GM19099 (cell line): ENCODE data around the gene NKRF.
A peak's percentile ranks its signal among the peaks of the same experiment; 100 is the strongest.

ENCODE experiments used
- POLR2A ChIP-seq: IDR thresholded peaks from 3 replicates; pipeline ENCODE4 v1.6.1; 2011; ENCODE audit warnings: low read depth; ENCODE audit not compliant: insufficient read length; ENCODE audit errors: extremely low read depth

NKRF gene

DNA sequence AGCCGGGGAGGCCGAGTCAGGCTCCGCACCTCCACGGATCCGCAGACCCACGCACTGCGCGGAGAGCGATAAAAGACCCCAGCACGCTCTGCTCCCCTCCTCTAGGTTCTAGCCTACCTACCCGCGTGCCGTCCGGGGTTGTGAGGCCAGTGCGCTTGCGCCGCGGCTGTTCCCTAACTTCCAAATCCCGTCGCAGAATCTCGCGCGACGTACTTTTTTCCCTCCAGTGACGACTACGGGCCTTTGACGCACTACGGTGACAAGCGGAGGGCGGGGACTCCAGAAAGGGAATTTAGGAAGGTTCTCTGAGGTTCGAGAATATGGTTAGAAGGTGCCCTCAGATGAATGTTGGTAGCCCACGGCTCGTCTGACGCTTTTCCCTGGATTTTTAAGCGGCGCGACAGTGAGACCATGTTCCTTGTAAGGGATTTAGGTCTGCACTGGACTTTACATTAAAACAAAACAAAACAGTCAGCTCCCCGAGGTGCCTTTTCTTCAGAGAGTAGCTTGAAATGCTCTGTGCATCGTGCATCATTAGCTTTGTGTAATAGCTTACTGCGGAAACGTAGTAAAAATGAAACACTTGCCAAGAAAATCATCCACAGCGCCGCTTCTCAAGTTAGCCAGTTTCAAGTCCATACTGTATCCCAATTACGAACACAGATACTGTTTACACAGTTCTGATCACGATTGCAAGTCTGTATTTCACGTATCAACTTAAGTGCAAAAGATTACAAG, at the start of gene NKRF:
TSS of gene NKRF (minus strand) at position 145 of the 738 bp plus-strand sequence.
- TF ChIP-seq POLR2A, result peak; percentile 91

DNA sequence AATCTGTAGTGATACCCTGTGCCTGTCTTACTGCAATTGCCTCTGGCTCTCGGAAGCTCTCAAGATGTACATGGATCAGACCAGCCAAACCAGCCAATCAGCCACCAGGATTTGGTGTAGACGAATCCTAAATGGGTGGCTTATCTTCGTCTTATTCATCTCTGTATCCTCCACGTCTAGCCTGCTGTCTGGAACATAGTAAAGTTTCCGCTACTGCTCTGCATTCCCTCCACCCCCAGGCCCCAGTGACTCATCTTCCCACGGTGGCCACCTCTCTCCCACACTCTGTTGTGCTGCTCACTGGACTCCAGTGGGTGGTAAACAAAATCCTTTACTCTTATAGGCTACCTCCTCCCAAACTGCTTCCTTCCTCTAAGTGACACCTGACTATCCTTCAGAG, 48.9 kb upstream of the NKRF start:
- TF ChIP-seq POLR2A, result no peak

DNA sequence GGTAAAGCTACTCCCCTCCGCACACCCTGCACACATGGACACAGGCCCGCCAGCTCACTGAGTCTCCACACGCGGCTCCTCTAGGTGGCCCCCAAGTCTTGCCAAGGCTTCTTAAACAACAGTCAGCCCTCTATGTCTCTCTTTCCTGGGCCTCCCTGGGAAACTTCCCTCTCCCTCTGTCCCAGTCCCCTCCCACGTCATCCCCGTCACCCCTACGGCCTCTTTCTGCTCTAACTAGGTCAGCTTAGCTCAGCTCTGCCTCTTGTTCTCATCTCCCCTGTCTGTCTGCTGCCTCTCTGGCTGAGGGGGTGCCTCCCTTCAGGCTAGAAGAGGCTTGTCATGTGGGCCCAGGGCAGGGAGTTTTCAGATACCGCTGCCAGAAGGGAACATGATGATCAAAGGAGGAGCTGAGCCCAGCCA, 47.9 kb upstream of the NKRF start:
- no peak for TF ChIP-seq POLR2A

DNA sequence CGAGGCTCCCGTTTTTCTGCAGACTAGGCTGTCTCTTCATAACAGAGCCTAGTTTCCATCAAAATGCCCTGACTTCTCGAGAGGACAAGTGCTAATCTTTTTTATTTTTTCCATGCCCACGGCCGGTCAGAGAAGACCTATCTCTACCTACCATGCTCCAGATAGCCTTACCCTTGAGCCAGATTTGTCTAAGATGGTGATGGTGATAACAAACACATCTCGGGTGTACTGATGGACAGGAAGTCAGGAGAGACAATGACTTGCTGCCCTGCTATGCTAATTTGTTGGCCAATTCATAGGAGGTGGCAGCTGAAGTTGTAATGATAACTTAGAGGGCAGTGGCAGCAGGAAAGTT, 42.2 kb upstream of the NKRF start:
- TF ChIP-seq POLR2A, result no peak

DNA sequence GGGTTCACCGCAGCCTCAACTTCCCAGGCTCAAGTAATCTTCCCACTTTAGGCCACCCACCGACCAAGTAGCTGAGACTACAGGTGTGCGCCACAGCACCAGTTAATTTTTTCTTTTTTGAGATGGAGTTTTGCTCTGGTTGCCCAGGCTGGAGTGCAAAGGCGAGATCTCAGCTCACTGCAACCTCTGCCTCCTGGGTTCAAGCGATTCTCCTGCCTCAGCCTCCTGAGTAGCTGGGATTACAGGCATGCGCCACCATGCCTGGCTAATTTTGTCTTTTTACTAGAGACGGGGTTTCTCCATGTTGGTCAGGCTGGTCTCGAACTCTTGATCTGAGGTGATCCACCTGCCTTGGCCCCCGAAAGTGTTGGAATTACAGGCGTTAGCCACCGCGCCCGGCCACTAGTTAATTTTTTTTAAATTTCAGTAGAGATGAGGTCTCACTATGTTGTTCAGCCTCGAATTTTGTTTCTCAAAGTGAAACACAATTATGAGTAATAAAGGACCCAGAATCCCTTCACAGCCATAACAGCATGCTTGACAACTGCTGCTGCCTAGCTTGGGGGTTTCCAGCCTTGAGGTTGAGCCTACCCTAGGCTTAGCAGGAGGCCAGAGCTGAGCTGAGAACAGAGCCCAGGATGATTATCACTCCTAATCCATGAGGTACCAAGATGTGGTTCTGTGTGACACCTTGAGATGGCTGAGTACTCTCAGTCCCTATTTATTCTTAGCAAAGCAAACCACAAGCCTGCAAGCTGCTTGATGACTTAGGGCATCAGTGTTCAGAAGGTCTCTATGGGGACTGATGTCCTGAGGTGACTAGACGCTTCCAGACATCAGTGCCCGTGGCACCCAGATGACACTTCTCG, 41.6 kb upstream of the NKRF start:
- no peak for TF ChIP-seq POLR2A

DNA sequence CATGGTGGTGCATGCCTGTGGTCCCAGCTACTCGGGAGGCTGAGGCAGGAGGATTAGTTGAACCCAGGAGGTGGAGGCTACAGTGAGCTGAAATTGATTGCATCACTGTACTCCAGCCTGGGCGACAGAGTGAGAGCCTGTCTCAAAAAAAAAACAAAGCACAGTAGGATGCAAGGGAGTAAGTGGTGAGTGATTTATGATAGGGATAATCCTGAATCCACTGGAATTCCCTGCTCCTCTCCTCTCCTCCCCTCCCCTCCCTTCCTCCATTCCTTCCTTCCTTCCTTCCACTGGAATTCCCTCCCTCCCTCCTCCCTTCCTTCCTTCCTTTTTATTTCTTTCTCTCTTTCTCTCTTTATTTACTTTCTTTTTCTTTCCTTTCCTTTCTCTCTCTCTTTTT, 40.9 kb upstream of the NKRF start:
- no peak for TF ChIP-seq POLR2A

DNA sequence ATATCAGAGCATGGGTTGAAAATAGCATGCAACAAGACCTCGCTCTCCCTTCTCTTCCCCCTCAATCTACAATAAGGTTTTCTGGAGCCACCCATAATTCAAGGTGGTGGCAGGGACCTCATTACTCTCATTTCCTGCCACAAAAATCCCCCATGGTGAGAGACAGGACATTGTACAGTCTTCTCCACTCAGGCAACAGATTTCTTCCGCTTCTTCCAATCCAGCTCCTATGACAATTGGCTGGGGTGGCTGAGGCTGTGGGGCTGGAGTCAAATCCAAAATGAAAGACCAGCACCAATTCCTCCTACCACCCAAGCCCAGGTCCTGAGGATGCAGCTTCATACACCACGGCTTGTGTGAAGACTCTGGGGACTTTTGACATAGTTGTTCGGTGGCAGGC, 40.3 kb upstream of the NKRF start:
- TF ChIP-seq POLR2A, result no peak

DNA sequence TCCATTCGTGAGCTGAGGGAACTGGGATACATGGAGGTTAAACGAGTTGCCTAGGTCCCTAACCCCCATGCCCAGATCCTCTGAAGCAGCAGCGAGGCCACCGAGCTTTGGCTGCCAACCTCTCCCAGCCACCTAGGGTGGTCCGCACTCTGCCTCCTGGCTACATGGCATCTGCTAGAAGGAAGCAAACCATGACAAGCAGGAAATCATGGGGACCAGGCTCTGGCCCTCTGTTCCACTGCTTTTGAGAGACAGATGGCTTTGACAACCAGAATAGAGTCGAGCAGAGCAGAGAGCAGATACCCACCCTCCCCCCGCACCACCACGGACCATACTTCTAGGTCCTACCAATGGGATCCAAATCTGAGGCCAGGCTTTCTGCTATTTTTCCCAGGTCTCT, 37.5 kb upstream of the NKRF start:
- TF ChIP-seq POLR2A, result no peak

DNA sequence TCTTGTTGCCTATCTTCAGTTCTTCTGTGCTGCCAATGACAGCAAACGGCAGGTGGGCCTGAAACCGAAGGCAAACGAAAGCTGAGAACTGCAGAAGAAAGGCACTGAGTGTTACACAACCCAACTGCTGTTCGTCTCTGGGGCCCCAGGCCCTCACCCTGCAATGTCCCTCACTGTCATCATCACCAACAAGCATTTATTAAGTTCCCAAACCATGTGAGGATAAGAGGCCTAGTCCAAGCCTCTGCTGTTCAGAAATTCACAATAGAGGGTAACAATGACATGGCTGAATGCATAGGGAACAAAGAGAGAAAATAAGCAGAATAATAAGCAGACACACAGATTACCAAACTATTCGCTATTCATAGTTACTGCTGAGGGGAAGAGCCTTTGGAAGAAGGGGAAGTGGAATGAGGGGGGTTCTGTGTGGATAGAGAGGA, 34.5 kb upstream of the NKRF start:
- no peak for TF ChIP-seq POLR2A

DNA sequence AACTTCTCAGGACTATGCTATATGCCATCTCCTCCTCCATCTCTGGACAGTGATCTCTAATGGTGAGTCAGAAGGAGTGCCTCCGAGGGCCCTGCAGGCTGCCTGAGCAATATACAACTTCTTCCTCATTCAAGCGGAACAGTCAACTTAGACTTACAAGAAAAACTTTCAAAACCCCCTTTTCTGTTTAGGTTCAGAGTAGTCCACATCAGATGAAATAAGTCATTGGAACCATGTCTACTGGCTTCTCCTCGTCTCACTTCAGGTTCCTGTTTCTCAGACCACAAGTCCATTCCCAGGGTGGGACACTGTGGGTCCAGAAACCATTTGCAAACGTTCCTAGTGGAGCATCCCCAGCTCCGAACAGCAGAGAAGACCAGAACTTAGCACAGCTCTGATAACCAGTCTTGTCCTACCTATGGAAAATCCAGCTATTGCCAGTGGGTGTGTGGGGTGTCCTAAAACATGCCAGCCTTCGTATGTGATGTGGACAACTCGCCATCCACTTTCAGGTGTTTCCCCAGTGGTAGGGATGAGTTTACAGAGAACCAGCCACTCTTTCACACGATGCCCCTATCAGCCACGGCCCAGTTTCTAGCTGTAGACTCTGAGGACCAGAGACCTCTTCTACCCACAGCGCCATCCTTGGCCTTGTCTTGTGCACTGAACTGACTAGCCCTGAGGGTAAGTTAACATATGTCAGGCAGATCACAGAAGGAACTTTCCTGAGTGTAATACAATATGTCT, 32.7 kb upstream of the NKRF start:
- TF ChIP-seq POLR2A, result no peak

DNA sequence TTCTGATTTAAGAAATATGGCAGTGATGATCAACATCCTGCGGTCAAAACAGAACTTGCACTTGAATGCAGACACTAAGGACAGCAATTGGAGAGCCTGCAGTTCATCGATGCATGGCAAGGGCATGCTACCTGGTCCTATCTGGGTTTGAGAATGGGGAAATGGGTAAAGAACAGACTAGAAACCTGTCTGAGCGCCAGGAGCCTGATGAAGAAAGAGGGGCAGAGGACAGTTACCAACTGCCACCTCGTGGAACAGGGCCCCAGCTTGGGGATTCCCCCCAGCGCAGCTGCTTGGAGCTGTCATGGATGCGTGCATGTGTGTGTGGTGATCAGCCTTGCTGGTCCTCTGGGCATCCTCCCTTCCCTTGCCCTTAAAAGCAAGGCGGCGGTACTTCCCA, 30.2 kb upstream of the NKRF start:
- TF ChIP-seq POLR2A, result no peak

DNA sequence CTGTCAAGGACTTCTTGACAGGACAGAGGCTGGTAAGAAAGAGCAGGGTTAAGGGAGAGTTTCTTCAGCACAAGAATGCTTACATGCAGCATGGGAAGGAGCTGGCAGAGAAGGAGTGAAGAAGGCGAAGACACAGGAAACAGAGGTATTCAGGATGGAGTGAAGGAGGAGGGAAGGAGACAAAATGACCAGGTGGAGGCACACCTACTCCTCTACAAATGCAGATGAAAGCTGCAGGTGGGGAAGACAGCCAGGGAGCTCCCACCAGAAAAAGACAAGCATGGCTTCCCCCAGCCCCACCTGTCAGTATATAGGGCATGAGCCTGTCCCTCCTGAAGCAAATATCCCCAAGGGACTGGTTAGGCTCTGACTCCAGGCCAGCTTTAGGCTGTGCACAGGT, 29.6 kb upstream of the NKRF start:
- TF ChIP-seq POLR2A, result no peak

DNA sequence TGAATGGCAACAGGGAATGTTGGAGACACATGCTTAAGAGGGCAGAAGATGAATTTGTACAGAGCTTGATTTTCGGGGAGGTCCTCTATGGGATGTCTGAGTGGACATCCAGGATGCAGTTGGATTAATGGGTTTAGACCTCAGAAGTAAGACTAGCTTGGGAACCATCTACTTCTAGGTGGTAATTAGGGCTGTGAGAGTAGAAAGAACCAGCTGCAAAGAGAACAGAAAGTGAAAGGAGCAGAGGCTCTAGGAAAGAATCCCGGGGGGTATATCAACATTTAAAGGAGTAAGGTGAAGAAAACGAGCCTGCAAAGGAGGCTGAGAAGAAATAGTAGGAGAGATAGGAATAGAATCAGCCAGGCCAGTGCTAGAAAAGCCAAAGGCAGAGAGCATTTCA, 29.0 kb upstream of the NKRF start:
- no peak for TF ChIP-seq POLR2A

DNA sequence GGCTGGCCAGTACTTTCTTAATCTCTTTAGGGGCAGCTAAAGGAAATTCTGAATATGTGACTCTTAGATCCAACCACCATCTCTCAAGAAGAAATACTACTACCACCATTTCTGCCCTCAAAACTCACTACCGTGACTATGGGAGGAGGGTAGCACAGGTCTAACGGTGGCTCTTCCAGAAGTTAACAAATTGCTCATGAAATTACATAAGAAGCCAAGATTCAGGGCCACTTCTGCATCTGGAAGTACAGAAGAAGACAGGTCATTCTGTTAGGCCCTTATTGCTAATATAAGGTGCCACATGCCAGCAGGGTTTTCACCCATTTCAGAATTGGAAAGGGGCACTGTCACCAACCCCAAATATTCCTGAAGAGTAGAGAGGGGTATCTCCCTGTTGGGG, 19.6 kb upstream of the NKRF start:
- no peak for TF ChIP-seq POLR2A

DNA sequence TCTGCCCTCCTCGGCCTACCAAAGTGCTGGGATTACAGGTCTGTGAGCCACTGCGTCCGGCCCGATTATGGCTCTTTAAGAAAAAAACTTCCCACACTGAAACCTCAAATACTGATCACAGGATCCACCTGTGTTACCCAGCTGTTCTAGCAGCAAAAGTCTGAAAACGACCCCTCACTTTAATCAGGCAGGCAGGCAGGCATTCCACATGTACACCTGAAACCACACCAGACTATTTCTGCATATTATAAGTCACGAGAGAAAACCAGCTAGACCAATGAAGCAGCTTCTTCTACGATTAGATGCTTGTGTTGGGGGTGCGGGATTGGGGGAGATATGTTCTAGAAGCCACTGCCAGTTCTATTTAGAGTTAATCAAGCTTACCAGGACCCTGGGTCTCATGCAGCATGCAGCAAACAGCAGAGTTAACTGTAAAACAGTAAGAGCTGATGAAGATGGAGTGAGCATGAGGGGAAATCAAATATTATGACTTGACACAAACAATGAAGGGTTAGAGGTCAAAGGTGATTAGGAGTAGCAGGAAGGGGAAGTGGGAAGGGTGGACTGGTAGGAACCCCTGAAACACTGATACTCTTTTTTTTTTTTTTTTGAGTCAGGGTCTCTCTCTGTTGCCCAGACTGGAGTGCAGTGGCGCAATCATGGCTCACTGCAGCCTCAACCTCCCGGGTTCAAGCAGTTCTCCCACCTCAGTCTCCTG, 18.9 kb upstream of the NKRF start:
- TF ChIP-seq POLR2A, result no peak
